Measurements from ENCODE around the gene PDE8B. TPM values are rescaled to one million over a fixed set of nuclear protein-coding genes. Genes with fewer than 3 reads are reported as not detected.

Gene PDE8B
- polyA plus RNA-seq, 1 donor (not counting 4 experiments of a cell fraction or from before 2014, with no cell fraction given) = not detected

- dilution Hi-C loops (cut with MboI; ENCODE audit: extremely low pct_ligation_motif_present, low sequenced_read_pairs) = no loop called here
- Histone ChIP-seq H3K79me2 (ENCODE audit: control insufficient read depth, insufficient read depth, low read length) (no peaks in the 10 kb centered on the region), H3K36me3 (ENCODE audit: control insufficient read depth in 2 of 2, extremely low read depth in 1 of 2, insufficient read depth in 2 of 2, low read length in 2 of 2) (no peaks in the 10 kb centered on the region), H3K9ac (ENCODE audit: control insufficient read depth, extremely low read depth, insufficient read depth, low read length) (no peak overlapping the region), H3K4me1 (ENCODE audit: control insufficient read depth, extremely low read depth, insufficient read depth, low read length) (no peaks in the 10 kb centered on the region), H3K9me1 (ENCODE audit: control insufficient read depth, extremely low read depth, insufficient read depth, low read length) (no peaks in the 10 kb centered on the region), H3K27ac (ENCODE audit: control insufficient read depth, insufficient read depth, low read length) (no peak overlapping the region), H4K20me1 (ENCODE audit: control insufficient read depth, extremely low read depth, insufficient read depth, low read length) (no peaks in the 10 kb centered on the region), H3K27me3 (ENCODE audit: control insufficient read depth, extremely low read depth, insufficient read depth, low read length) (peaks cover 11% of the 10 kb centered on the region), H3K9me3 (ENCODE audit: control insufficient read depth, low read depth, low read length) (no peaks in the 10 kb centered on the region), H3K4me2 (ENCODE audit: control insufficient read depth, extremely low read depth, insufficient read depth, low read depth, low read length) (no peak overlapping the region), H2AFZ (ENCODE audit: control insufficient read depth, low read length) (no peak overlapping the region), H3K4me3 (ENCODE audit: control insufficient read depth in 2 of 3, extremely low read depth in 1 of 3, insufficient read depth in 2 of 3, low read depth in 1 of 3, low read length in 3 of 3) (no peak overlapping the region)
- no peak for FAIRE-seq
- no peak for DNase-seq (ENCODE audit: low read depth, low spot score)
- TF ChIP-seq CTCF (optimal IDR thresholded peaks at IDR 0.05 in 1 of 3, IDR thresholded peaks at IDR 0.05 in 1 of 3, conservative IDR thresholded peaks at IDR 0.05 in 1 of 3; ENCODE audit: extremely low read depth in 1 of 3, insufficient read depth in 2 of 3, low read length in 3 of 3) = no peak
- no peak for TF ChIP-seq EZH2 (IDR thresholded peaks at IDR 0.05; ENCODE audit: low read length)
Observed at GRCh38 chr5:77167063-77167462, 43.4 kb upstream of the PDE8B start.

GRCh38 chr5:77167695-77168121, 42.8 kb upstream of the PDE8B start:
- no peaks in the 10 kb centered on the region for H3K4me1 ChIP-seq (ENCODE audit: control insufficient read depth, extremely low read depth, insufficient read depth, low read length)
- H3K79me2 ChIP-seq (ENCODE audit: control insufficient read depth, insufficient read depth, low read length) = no peaks in the 10 kb centered on the region
- dilution Hi-C loops (cut with MboI; ENCODE audit: extremely low pct_ligation_motif_present, low sequenced_read_pairs) = no loop called here
- no peak for DNase-seq (ENCODE audit: low read depth, low spot score)
- H2AFZ ChIP-seq (ENCODE audit: control insufficient read depth, low read length) = no peak overlapping the region
- no peak overlapping the region for H3K4me3 ChIP-seq (ENCODE audit: control insufficient read depth in 2 of 3, extremely low read depth in 1 of 3, insufficient read depth in 2 of 3, low read depth in 1 of 3, low read length in 3 of 3)
- no peak overlapping the region for H3K4me2 ChIP-seq (ENCODE audit: control insufficient read depth, extremely low read depth, insufficient read depth, low read depth, low read length)
- H3K27ac ChIP-seq (ENCODE audit: control insufficient read depth, insufficient read depth, low read length) = no peak overlapping the region
- H3K9me1 ChIP-seq (ENCODE audit: control insufficient read depth, extremely low read depth, insufficient read depth, low read length) = no peaks in the 10 kb centered on the region
- no peak for TF ChIP-seq EZH2 (IDR thresholded peaks at IDR 0.05; ENCODE audit: low read length)
- no peak for TF ChIP-seq CTCF (optimal IDR thresholded peaks at IDR 0.05 in 1 of 3, IDR thresholded peaks at IDR 0.05 in 1 of 3, conservative IDR thresholded peaks at IDR 0.05 in 1 of 3; ENCODE audit: extremely low read depth in 1 of 3, insufficient read depth in 2 of 3, low read length in 3 of 3)
- no peaks in the 10 kb centered on the region for H3K9me3 ChIP-seq (ENCODE audit: control insufficient read depth, low read depth, low read length)
- peaks cover 13% of the 10 kb centered on the region for H3K27me3 ChIP-seq (ENCODE audit: control insufficient read depth, extremely low read depth, insufficient read depth, low read length)
- H3K36me3 ChIP-seq (ENCODE audit: control insufficient read depth in 2 of 2, extremely low read depth in 1 of 2, insufficient read depth in 2 of 2, low read length in 2 of 2) = no peaks in the 10 kb centered on the region
- no peaks in the 10 kb centered on the region for H4K20me1 ChIP-seq (ENCODE audit: control insufficient read depth, extremely low read depth, insufficient read depth, low read length)
- FAIRE-seq = no peak
- no peak overlapping the region for H3K9ac ChIP-seq (ENCODE audit: control insufficient read depth, extremely low read depth, insufficient read depth, low read length)

Data from keratinocyte (primary cell).